GM12801 (cell line): ENCODE results near the gene CCDC9.

ENCODE experiments used
- TF ChIP-seq, protein P1 (sequence below): IDR thresholded peaks from one replicate; pipeline ENCODE4 v1.5.1; 2011; ENCODE audit warnings: control low read depth; ENCODE audit not compliant: insufficient read length; ENCODE audit errors: extremely low read depth

Gene CCDC9

DNA sequence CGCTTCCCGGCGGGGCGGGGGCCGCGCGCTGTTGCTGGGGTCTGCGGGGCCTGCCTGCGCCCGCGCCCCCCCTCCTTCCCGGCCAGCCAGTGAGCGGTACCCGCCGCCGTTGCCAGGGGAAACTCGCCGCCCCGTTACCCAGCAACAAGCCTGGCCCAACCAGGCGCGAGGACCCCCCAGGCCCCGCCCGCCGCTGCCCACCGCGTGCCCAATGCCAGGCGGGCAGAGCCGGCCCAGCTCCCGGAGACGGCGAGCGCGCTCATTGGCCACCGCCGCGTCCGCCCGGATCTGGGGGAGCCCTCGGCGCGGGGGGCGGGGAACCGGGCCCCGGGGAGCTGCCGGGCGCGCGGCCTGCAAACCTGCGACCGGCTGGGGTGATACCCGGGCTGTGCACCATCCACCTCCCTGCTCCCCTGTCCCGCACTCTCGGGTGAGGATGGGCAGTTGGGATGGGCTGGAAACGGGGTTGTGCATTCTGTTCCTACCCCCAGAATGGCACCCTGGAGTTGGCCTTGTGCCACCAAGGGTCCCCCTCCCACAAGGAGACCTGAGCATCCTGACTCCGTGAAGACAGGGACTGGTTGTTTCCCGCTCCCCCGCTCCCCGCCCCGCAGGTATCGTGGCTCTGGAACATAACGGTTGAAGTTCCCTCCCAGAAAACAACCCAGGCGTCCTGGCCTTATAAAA lies 16.6 kb upstream of the CCDC9 start:
- TF ChIP-seq, protein P1, sequence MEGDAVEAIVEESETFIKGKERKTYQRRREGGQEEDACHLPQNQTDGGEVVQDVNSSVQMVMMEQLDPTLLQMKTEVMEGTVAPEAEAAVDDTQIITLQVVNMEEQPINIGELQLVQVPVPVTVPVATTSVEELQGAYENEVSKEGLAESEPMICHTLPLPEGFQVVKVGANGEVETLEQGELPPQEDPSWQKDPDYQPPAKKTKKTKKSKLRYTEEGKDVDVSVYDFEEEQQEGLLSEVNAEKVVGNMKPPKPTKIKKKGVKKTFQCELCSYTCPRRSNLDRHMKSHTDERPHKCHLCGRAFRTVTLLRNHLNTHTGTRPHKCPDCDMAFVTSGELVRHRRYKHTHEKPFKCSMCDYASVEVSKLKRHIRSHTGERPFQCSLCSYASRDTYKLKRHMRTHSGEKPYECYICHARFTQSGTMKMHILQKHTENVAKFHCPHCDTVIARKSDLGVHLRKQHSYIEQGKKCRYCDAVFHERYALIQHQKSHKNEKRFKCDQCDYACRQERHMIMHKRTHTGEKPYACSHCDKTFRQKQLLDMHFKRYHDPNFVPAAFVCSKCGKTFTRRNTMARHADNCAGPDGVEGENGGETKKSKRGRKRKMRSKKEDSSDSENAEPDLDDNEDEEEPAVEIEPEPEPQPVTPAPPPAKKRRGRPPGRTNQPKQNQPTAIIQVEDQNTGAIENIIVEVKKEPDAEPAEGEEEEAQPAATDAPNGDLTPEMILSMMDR = no peak

DNA sequence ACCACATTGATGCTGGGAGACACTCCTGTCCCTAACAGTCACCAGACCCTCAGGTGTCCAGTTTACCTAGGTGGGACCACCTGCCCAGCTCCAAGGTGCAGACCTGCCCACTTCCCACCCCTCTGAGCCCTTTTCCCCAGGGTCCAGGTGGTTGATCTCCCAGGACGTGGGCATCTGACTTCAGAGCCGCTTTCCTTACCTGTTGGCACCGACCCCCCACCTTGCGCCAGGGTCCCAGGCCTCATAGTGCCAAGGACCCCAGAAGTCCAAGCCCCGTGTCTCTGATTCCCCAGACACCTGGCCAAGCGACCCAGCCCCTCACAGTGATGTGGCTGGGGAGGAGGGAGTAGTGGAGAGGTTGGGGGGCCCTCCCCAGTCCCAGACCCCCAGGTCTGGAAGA lies 15.8 kb upstream of the CCDC9 start:
- TF ChIP-seq, protein P1 = no peak

DNA sequence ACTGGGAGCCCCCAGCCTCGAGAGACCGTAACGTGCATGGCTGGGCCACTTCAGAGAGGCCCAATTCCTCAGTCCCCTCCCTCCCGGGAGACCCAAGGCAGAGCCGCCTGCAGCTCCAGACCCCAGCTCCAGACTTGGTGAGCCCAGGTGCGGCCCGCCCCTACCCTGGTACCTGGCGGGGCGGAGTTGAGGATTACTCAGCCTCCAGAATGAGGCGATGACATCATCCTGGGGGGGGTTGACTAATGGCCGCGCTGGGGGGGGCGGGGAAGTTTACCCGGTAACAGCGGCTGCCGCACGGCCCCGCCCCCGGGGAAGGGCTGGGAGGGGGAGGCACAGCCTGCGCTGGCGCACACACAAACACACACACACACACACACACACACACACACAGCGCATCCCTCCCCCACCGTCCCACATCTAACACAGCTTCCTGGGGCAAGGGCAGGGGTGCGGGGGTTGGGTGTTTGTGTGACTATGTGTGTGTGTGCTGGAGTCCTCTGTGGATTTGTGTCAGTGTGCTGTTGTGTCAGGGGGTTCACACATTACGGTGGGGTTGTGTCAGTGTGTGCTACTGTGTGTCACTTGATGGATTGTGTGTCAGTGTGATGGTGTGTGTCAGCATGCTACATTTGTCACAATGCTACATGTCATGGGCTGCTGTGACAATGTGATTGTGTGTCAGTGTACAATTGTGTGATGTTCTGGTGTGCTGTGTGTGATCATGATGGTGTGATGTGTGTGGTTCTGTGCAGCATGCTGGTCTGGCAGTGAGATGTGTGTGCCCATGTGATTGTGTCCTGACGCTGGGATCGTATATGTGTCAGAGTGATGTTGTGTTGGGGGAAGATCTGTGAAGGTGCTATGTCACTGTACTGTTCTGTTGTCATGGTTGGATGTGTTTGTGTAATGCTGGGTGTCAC lies 15.1 kb upstream of the CCDC9 start:
- TF ChIP-seq, protein P1 = no peak

DNA sequence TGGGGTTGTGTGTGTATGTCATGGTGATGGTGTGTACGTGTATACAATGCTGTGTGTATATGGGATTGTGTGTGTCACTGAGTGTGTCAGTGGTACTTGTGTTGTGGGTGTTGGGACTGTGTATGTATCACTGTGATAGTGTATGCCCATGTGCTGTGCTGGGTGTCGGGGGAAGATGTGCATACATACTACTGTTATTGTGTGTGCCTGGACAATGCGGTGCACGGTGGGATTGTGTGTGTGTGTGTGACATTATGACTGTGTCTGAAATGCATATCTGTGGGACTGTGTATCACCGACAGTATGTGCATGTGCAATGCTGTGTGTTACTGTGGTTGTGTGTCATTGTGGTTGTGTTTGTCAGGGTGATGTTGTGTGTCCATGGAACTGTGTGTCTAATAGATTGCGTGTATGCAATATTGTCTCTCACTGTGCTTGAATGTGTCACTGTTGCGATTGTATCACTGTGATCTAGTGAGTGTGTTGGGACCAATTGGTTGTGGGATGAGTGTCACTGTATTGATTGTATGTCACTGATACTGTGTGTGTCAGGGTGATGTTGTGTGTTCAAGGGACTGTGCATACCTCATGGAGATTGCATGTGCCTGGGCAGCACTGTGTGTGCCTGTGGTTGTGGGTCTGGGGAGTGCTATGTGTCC lies 14.3 kb upstream of the CCDC9 start:
- TF ChIP-seq, protein P1 = no peak

DNA sequence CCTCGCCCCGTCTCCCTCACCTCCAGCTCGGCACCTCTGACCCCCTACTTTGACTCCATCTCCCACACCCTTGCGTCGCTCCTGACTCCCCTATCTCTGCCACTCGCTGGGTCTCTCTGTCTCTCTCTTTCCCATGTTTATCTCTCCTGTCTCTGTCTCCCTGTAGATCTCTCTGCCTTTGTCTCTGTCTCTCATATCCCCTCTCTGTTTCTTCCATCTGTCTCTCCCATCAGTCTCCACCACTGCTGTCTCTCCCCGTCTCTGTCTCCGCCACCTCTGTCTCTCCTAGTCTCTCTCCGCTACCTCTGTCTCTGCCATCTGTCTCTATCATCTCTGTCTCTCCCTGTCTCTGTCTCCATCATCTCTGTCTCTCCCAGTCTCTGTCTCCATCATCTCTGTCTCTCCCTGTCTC lies 13.0 kb upstream of the CCDC9 start:
- TF ChIP-seq, protein P1 = no peak

DNA sequence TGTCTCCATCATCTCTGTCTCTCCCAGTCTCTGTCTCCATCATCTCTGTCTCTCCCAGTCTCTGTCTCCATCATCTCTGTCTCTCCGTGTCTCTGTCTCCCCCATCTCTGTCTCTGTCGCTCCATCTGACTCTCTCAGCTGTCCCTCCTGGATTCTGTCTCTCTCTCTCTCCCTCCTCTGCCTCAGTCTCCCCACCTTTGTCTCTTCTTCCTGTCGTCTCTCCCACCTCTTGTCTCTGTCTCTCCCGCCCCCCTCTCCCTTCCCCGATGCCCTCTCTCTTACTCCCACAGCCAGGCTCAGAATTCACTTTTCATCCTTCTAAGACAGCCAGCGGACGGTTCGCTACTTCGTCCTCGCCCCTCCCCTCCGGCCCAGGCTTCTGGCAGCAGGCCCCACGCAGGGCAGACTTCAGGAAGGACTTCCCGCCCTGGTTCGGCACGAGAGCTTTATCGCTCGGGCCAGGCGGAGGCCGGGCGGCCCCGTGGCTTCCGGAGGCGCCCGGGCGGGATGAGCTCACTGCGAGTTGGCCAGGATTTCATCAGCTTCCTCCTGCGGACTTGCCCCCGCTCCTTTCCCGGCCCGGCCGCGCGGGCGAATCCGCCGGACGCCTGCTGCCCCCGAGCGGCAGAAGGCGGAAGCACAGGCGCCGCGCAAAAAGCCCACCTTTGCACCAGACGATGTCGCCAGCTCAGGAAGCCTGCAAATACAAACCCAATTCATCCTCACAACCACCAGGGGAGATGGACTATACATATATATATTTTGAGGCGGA lies 12.4 kb upstream of the CCDC9 start:
- TF ChIP-seq, protein P1 = no peak
